GM21515 (cell line): Measurements from ENCODE around the gene TAS2R43.
"Not testable (repeated sequence)": the region's sequence is repeated elsewhere in the genome, so short reads cannot be mapped to it uniquely, and the experiment has no call there.

Source experiments
- ATAC-seq: cut with Tn5 transposase; IDR thresholded peaks from one replicate; pipeline ENCODE4 v1.9.1; 2021; ENCODE audit not compliant: unreplicated experiment

Gene TAS2R43

GRCh38 chr12:11062194-11062593, 29.9 kb downstream of the TAS2R43 start, which contains the start of gene TAS2R46:
TSS of gene TAS2R46 (minus strand) at chr12:11062294. CDS start at chr12:11062294, 0 bp downstream.
- ATAC-seq, result not testable (repeated sequence)

- no peak for ATAC-seq
These were observed 32.3 kb downstream of the TAS2R43 start for GRCh38 chr12:11059784-11060183.

GRCh38 chr12:11059041-11059440, 33.1 kb downstream of the TAS2R43 start:
- no peak for ATAC-seq

GRCh38 chr12:11055306-11055705, 36.8 kb downstream of the TAS2R43 start:
- ATAC-seq, result no peak

GRCh38 chr12:11049806-11050531, 42.1 kb downstream of the TAS2R43 start:
- not testable (repeated sequence) for ATAC-seq

GRCh38 chr12:11041366-11041765, 50.7 kb downstream of the TAS2R43 start:
- ATAC-seq, result not testable (repeated sequence)
